DMS53 treated with DMSO at 0.1 percent for 48 hours (cell line): ENCODE measurements around the gene CCT7.
"Not testable (repeated sequence)": the region's sequence is repeated elsewhere in the genome, so short reads cannot be mapped to it uniquely, and the experiment has no call there.

Source experiments
- DNase-seq: peaks from one replicate; lab custom pipeline; 2025; ENCODE audit not compliant: unreplicated experiment; lab: John Stamatoyannopoulos, UW

The CCT7 gene

DNA sequence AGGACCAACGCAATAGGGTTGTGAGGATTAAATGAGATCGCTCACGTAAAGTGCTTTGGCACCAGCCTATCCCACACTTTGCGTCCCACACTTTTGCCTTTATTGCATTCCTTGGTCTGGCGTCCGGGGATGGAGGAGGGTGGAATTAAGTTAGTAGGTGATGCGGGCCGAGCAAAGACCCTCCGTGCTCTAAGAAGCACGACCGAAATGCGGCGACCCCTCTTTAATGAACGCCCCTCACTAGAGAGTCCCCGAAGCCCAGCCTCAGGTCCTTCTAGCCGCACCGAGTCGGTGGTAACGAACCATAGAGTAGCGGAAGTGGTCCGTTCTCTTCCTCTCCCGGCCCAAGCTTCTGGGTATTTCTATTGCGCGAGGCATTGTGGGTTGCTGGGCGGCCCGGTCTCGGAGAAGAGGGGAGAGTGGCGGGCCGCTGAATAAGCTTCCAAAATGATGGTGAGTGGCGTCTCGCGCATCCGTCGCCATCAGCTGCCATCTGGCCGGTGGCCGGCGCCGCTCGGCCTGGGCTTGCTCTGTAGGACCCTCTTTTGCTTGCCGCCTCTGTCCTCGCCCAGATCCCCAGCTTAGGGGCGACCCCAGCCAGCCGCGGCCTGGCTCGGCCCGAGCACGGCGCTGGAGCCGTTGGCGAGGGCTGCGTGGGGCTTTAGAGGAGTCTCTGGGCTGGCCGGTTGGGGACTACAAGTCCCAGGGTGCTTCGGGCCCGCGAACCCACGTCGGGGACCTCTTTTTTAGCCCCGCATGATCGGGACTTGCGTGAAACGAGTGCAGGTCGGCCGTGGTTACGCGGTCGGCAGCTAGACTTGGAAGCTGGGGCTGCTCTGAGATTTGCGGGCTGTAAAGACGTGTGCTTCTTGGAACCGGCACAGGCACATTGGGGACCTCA lies at the start of gene CCT7:
Gene CCT7, plus strand, starts transcription at position 377 of the 901 bp plus-strand sequence. Its CDS starts 71 bp downstream, at position 448.
- DNase-seq = peak; percentile 86

DNA sequence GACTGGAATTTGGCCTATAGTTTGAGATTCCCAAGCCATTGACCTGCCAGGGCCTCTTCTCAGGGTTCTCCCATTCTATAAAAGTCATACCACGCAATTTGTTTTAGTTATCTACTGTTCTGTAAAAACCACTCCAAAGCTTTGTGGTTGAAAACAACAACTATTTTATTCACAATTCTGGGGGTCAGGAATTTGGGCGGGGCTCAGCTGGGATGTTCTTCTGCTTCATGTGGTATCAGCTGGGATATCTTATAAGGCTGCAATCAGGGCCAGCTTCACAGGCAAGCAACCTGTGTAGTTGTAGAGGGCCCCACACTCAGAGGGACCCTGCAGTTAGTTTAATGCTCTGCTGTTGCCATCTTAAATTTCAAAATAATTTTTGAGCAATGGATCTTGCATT lies 48.1 kb upstream of the CCT7 start:
- no peak for DNase-seq

DNA sequence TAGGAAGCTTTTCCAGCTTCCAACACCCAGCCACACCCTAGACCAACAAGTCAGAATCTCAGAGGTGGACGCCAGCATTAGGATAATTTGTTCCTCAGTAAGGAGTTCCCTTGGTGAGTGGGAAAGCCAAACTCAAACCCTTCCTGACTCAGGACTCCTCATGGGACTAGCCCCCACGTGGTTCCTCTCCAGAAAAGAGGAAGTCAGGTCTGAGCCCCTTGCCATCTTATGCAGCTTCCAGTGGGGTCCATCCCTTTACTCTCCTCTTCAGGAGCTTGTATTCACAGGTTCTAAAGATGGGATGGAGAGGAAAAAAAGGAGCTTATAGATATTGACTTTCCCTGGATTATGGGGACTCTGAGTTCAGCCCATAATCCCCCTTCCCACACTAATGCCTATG lies 46.6 kb upstream of the CCT7 start:
- no peak for DNase-seq

DNA sequence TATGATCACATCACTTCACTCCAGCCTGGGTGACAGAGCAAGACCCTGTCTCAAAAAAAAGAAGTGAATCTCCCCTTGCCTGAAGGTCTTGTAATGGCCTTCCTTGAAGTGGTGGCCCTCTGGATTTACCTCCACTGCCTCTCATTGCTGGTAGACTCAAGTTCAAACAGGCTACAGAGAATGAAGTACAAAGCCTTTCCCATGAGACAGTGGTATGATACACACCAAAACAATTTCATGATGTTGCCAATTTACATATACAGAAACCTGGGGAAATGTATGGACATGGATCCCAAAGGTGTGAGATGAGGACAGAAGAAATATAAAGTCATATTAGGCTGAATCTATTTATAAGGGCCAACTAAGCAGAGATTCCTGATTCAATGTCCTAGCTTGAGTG lies 36.5 kb upstream of the CCT7 start:
- no peak for DNase-seq

GRCh38 chr2:73200281-73200680 lies 33.8 kb upstream of the CCT7 start:
- DNase-seq = not testable (repeated sequence)

- DNase-seq = peak; percentile 28
Observed at GRCh38 chr2:73202156-73203054, 31.7 kb upstream of the CCT7 start, which contains the start of gene NOTO. Gene NOTO (plus strand): TSS chr2:73202574. CDS start chr2:73202667, 93 bp downstream.

GRCh38 chr2:73203055-73203681 lies 30.9 kb upstream of the CCT7 start:
- DNase-seq = peak; percentile 38

GRCh38 chr2:73205611-73206010 lies 28.5 kb upstream of the CCT7 start:
- no peak for DNase-seq

DNA sequence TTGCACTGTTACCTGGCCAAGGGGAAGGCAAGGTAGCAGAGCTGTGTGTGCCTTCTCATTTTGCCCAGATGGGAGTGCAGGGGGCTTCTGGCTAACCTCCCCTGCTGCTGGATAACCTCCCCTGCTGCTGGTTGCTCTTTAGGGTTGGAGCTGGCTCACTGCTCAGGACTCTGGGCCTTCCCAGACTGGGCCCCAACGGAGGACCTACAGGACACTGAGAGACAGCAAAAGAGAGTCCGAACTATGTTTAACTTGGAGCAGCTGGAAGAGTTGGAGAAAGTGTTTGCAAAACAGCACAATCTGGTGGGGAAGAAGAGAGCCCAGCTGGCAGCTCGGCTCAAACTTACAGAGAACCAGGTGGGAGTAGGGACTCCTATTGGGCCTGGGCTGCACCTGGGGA lies 25.9 kb upstream of the CCT7 start:
- DNase-seq = no peak

DNA sequence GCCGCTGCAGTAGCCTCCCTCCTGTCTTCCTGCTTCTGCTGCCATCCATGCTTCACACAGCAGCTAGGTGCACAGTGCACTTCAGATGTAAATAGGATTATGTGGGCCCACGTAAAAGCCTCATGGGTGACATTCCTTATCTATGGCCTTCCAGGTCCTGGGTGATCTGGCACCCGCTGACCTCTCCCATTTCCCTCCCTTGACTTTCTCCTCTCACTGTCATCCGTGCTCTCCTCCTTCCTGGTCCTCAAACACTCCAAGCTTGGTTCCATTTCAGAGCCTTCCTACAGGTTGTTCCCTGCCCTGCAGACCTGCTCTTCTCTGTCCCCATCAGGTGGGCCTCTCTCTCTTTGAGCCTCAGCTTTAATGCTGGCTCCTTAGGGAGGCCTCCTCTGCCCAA lies 24.1 kb upstream of the CCT7 start:
- DNase-seq = no peak

GRCh38 chr2:73210696-73211095 lies 23.4 kb upstream of the CCT7 start:
- DNase-seq = no peak

- no peak for DNase-seq
Observed at GRCh38 chr2:73212098-73212447, 22.0 kb upstream of the CCT7 start.

DNA sequence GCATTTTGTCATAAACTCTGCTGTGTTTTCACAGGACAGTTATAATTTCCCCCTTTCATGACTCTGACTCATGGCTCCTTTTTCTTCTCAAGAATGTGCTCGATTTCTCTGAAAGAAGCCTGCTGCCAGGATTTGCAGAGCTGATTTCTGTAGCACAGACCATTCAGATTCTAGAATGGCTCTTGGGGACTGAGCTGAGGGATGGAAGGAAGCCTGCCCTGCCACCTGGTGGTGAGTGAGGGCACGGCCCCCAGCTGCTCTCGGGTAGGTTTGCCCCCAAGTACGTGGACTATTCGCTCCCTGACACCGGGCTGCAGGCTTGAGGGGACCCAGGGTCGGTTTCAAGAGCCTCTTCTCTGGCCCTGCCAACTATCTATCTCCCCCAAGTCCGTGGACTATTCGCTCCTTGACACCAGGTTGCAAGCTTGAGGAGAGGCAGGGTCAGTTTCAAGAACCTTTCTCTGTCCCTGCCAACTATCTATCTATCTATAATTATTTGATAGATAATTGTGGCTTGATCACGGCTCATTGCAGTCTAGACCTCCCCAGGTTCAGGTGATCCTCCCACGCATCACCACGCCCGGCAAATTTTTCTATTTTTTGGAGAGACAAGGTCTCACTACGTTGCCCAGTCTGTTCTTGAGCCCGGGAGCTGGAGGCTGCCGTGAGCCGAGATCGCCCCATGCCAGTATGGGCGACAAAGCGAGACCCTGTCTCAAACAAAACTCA lies 21.5 kb upstream of the CCT7 start:
- peak; percentile 64 for DNase-seq

- DNase-seq = peak; percentile 47
Observed at GRCh38 chr2:73214120-73215035, 19.7 kb upstream of the CCT7 start, which contains the start of gene SMYD5. Gene SMYD5 (plus strand): TSS chr2:73214245. CDS start chr2:73214267, 22 bp downstream.

GRCh38 chr2:73215254-73215653 lies 18.9 kb upstream of the CCT7 start:
- no peak for DNase-seq

DNA sequence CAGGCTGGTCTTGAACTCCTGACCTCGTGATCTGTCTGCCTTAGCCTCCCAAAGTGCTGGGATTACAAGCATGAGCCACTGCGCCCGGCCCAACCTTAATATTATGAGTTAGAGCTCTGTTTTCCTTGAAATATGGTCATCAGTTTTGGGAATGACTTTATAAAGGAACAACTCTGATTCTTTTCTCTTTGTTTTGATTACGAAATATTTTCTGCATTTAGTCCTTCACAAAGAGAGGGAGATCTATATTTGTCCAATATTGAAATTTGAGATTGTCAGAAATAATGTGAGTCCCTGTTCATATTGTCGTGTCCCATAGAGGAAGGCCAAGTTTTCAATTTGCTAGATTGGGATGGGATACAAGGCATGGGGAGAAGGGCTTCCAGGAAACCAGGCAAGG lies 16.9 kb upstream of the CCT7 start:
- no peak for DNase-seq

DNA sequence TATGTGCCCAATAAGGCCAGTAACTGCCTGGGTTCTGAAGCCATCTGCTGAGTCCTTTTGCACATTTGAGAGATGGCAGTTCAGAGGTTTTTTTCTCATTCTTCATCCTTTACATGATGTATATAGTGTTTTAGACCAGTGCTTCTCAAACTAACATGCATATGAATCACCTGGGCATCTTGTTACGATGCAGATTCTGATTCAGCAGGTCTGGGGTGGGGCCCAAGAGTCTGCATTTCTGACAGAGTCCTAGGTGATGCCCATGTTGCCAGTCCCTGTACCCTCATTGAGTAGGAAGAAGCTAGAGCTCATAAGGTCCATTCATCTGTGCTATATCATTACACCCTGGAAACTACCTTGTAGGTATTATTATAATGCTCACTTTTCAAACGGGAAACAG lies 16.3 kb upstream of the CCT7 start:
- no peak for DNase-seq

GRCh38 chr2:73218298-73218697 lies 15.8 kb upstream of the CCT7 start:
- DNase-seq = no peak

DNA sequence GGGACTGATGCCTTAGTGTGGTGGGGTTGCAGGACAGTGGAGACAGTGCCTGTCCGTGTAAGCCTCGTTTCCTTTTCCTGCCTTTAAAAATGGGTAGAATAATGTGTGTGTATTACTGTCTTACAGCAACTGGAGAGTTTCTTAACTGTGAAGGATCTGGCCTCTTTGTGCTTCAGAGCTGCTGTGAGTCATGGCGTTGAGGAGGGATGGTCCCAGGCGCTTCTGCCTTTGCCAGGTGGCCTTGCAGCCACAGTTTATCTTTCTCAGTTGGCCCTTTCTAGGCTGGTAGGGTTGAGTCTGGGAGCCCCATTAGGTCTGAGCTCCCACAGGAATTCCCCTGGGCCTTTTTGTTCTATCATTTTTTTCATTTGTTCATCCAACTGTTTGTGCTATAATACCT lies 10.3 kb upstream of the CCT7 start:
- DNase-seq = no peak
